Ishikawa (cell line): ENCODE data around the gene RSAD1.

Experiments used
- CEBPB ChIP-seq: IDR thresholded peaks from 2 replicates; pipeline ENCODE4 v1.6.1; 2012
- CREB1 ChIP-seq: IDR thresholded peaks from 2 replicates; pipeline ENCODE4 v1.6.1; 2012; ENCODE audit warnings: low read depth
- EGR1 ChIP-seq: IDR thresholded peaks from 2 replicates; pipeline ENCODE4 v1.6.1; 2012
- EP300 ChIP-seq: IDR thresholded peaks from 2 replicates; pipeline ENCODE4 v1.6.1; 2012; ENCODE audit warnings: borderline replicate concordance
- FOXM1 ChIP-seq: IDR thresholded peaks from 2 replicates; pipeline ENCODE4 v1.6.1; 2012; ENCODE audit warnings: low read depth, borderline replicate concordance
- MAX ChIP-seq: IDR thresholded peaks from 2 replicates; pipeline ENCODE4 v1.6.1; 2012
- NFIC ChIP-seq: IDR thresholded peaks from 2 replicates; pipeline ENCODE4 v1.6.1; 2012
- RAD21 ChIP-seq: IDR thresholded peaks from 2 replicates; pipeline ENCODE4 v1.6.1; 2012; ENCODE audit warnings: low read depth
- REST ChIP-seq: IDR thresholded peaks from 2 replicates; pipeline ENCODE4 v1.6.1; 2012; ENCODE audit warnings: low read depth, mild to moderate bottlenecking
- TAF1 ChIP-seq: IDR thresholded peaks from 2 replicates; pipeline ENCODE4 v1.6.1; 2012; ENCODE audit warnings: low read depth, mild to moderate bottlenecking
- TCF12 ChIP-seq: IDR thresholded peaks from 2 replicates; pipeline ENCODE4 v1.6.1; 2012; ENCODE audit warnings: low read depth
- TEAD4 ChIP-seq: IDR thresholded peaks from 2 replicates; pipeline ENCODE4 v1.6.1; 2012
- USF1 ChIP-seq: IDR thresholded peaks from 2 replicates; pipeline ENCODE4 v1.6.1; 2012
- YY1 ChIP-seq: IDR thresholded peaks from 2 replicates; pipeline ENCODE4 v1.6.1; 2012; ENCODE audit warnings: low read depth
- ZBTB7A ChIP-seq: IDR thresholded peaks from 2 replicates; pipeline ENCODE4 v1.6.1; 2012; ENCODE audit warnings: low read depth

Gene RSAD1

GRCh38 chr17:50519141-50519834 is 40.6 kb downstream of the RSAD1 start:
- no peak for TF ChIP-seq TEAD4
- no peak for TF ChIP-seq EP300
- no peak for TF ChIP-seq MAX
- TF ChIP-seq NFIC, result no peak
- TF ChIP-seq CEBPB, result no peak
- no peak for TF ChIP-seq CREB1
- TF ChIP-seq EGR1, result no peak
- no peak for TF ChIP-seq REST
- no peak for TF ChIP-seq YY1
- no peak for TF ChIP-seq TAF1
- no peak for TF ChIP-seq RAD21
- no peak for TF ChIP-seq ZBTB7A
- no peak for TF ChIP-seq TCF12
- no peak for TF ChIP-seq USF1
- no peak for TF ChIP-seq FOXM1

GRCh38 chr17:50520483-50520882 is 41.8 kb downstream of the RSAD1 start:
- TF ChIP-seq YY1 (no peak), EGR1 (no peak), ZBTB7A (no peak), TCF12 (no peak), TAF1 (no peak), FOXM1 (no peak), CEBPB (no peak), MAX (no peak), REST (no peak), NFIC (no peak), USF1 (no peak), EP300 (no peak), RAD21 (no peak), CREB1 (no peak), TEAD4 (no peak)

GRCh38 chr17:50521514-50521913 is 42.9 kb downstream of the RSAD1 start:
- TF ChIP-seq CEBPB, result no peak
- TF ChIP-seq MAX, result no peak
- TF ChIP-seq EP300, result no peak
- TF ChIP-seq TAF1, result no peak
- TF ChIP-seq FOXM1, result no peak
- no peak for TF ChIP-seq CREB1
- no peak for TF ChIP-seq REST
- no peak for TF ChIP-seq TCF12
- no peak for TF ChIP-seq EGR1
- no peak for TF ChIP-seq RAD21
- TF ChIP-seq ZBTB7A, result no peak
- no peak for TF ChIP-seq NFIC

- TF ChIP-seq NFIC (no peak), EP300 (no peak), CREB1 (no peak), USF1 (no peak), CEBPB (no peak), TEAD4 (no peak), EGR1 (no peak)
These were observed 44.1 kb downstream of the RSAD1 start for GRCh38 chr17:50522766-50523165.
